HG03457 (cell line): ENCODE data around the gene GNAS-AS1.

ENCODE experiments used
- ATAC-seq: cut with Tn5 transposase; IDR thresholded peaks from one replicate; pipeline ENCODE4 v1.9.1; 2021; ENCODE audit warnings: moderate number of reproducible peaks; ENCODE audit not compliant: unreplicated experiment

Gene GNAS-AS1

GRCh38 chr20:58811334-58811733, 39.4 kb downstream of the GNAS-AS1 start:
- no peak for ATAC-seq

- no peak for ATAC-seq
These were observed 39.8 kb downstream of the GNAS-AS1 start for GRCh38 chr20:58810879-58811250.

- no peak for ATAC-seq
These were observed 40.4 kb downstream of the GNAS-AS1 start for GRCh38 chr20:58810116-58810878.

GRCh38 chr20:58808271-58809046, 42.2 kb downstream of the GNAS-AS1 start:
- ATAC-seq: no peak

GRCh38 chr20:58807801-58808200, 42.9 kb downstream of the GNAS-AS1 start:
- ATAC-seq: no peak

- no peak for ATAC-seq
These were observed 47.2 kb downstream of the GNAS-AS1 start for GRCh38 chr20:58803533-58803932.

- ATAC-seq: no peak
These were observed 48.6 kb downstream of the GNAS-AS1 start for GRCh38 chr20:58802061-58802460.

GRCh38 chr20:58800134-58800871, 50.4 kb downstream of the GNAS-AS1 start:
- no peak for ATAC-seq

- ATAC-seq: no peak
These were observed 53.0 kb downstream of the GNAS-AS1 start for GRCh38 chr20:58797371-58798338.

- no peak for ATAC-seq
These were observed 54.8 kb downstream of the GNAS-AS1 start for GRCh38 chr20:58795923-58796245.

- no peak for ATAC-seq
These were observed 55.4 kb downstream of the GNAS-AS1 start for GRCh38 chr20:58795181-58795922.

GRCh38 chr20:58794510-58795180, 56.1 kb downstream of the GNAS-AS1 start:
- no peak for ATAC-seq

GRCh38 chr20:58793512-58794420, 56.9 kb downstream of the GNAS-AS1 start:
- ATAC-seq: no peak

GRCh38 chr20:58792426-58792825, 58.3 kb downstream of the GNAS-AS1 start:
- no peak for ATAC-seq

- ATAC-seq: no peak
These were observed 59.4 kb downstream of the GNAS-AS1 start for GRCh38 chr20:58791286-58791685.

- no peak for ATAC-seq
These were observed 60.2 kb downstream of the GNAS-AS1 start for GRCh38 chr20:58790454-58790853.

- ATAC-seq: no peak
These were observed 61.7 kb downstream of the GNAS-AS1 start for GRCh38 chr20:58788896-58789544.
